Retinal pigment epithelial cell (primary cell): ENCODE data around the gene TMEM108.

Experiments
- DNase-seq: peaks from one replicate; pipeline ENCODE4 v3.0.0-alpha.2; 2010; ENCODE audit warnings: low read depth
- H3K4me3 ChIP-seq: 2 replicates; pipeline ENCODE4 v1.5.1; 2011; ENCODE audit warnings: mild to moderate bottlenecking, low read length, control low read depth, moderate library complexity
- CTCF ChIP-seq: conservative IDR thresholded peaks from 2 replicates; pipeline ENCODE4 v1.5.1; 2011; ENCODE audit warnings: low read depth, low read length, control low read depth, inconsistent platforms

Gene TMEM108

GRCh38 chr3:133125802-133126201, 87.6 kb downstream of the TMEM108 start:
- DNase-seq: no peak
- H3K4me3 ChIP-seq: no peak overlapping the region
- TF ChIP-seq CTCF: no peak

- no peak for TF ChIP-seq CTCF
Measured at GRCh38 chr3:133127381-133127780, 89.2 kb downstream of the TMEM108 start.

GRCh38 chr3:133130168-133130567, 92.0 kb downstream of the TMEM108 start:
- no peak for DNase-seq
- H3K4me3 ChIP-seq: no peak overlapping the region
- no peak for TF ChIP-seq CTCF

More at GRCh38 chr3:133127381-133127780, 89.2 kb downstream of the TMEM108 start:
- DNase-seq: no peak
- no peak overlapping the region for H3K4me3 ChIP-seq

- TF ChIP-seq CTCF: no peak
- DNase-seq: no peak
- H3K4me3 ChIP-seq: no peak overlapping the region
Measured at GRCh38 chr3:133135306-133135705, 97.1 kb downstream of the TMEM108 start.

GRCh38 chr3:133136114-133137041, 98.2 kb downstream of the TMEM108 start:
- H3K4me3 ChIP-seq: no peak overlapping the region
- DNase-seq: no peak
- no peak for TF ChIP-seq CTCF

GRCh38 chr3:133137042-133137996, 99.1 kb downstream of the TMEM108 start:
- DNase-seq: no peak
- no peak overlapping the region for H3K4me3 ChIP-seq
- TF ChIP-seq CTCF: no peak
